Measurements from ENCODE around the gene PRKCI.
A peak's percentile ranks its signal among the peaks of the same experiment; 100 is the strongest.

The PRKCI gene

DNA sequence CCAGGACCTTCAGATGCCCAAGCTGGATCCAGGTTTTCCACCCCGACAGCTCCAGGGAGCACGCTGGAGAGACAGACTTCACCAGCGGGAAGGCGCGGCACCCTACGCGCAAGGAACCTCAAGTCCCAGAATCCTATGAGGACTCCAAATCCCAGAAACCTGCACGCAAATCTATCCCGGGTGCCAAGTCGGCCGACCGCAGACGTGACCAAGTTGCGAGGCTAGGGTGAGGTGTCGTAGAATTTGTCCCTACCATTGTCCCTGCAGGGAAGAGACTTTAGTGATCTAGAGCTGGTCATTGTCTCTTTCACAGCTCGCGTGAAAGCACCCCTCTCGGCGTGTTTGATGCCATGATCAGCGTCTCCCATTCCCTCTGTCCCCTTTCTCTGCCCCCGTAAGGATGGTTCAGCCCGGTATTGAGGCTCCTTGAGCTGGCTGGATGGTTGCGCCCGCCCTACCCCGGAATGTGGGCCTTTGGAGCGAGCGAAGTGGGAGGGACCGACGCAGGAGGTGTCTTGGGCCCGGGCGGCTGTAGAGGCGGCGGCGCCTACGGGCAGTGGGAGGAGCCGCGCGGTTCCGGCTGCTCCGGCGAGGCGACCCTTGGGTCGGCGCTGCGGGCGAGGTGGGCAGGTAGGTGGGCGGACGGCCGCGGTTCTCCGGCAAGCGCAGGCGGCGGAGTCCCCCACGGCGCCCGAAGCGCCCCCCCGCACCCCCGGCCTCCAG is at the start of gene PRKCI (continued):
- TF ChIP-seq, protein P1, sequence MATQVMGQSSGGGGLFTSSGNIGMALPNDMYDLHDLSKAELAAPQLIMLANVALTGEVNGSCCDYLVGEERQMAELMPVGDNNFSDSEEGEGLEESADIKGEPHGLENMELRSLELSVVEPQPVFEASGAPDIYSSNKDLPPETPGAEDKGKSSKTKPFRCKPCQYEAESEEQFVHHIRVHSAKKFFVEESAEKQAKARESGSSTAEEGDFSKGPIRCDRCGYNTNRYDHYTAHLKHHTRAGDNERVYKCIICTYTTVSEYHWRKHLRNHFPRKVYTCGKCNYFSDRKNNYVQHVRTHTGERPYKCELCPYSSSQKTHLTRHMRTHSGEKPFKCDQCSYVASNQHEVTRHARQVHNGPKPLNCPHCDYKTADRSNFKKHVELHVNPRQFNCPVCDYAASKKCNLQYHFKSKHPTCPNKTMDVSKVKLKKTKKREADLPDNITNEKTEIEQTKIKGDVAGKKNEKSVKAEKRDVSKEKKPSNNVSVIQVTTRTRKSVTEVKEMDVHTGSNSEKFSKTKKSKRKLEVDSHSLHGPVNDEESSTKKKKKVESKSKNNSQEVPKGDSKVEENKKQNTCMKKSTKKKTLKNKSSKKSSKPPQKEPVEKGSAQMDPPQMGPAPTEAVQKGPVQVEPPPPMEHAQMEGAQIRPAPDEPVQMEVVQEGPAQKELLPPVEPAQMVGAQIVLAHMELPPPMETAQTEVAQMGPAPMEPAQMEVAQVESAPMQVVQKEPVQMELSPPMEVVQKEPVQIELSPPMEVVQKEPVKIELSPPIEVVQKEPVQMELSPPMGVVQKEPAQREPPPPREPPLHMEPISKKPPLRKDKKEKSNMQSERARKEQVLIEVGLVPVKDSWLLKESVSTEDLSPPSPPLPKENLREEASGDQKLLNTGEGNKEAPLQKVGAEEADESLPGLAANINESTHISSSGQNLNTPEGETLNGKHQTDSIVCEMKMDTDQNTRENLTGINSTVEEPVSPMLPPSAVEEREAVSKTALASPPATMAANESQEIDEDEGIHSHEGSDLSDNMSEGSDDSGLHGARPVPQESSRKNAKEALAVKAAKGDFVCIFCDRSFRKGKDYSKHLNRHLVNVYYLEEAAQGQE (tag by site-specific recombination; IDR thresholded peaks at IDR 0.05), result no peak
- TF ChIP-seq ZNF221 (tag by site-specific recombination; IDR thresholded peaks at IDR 0.05; ENCODE audit: borderline replicate concordance), result no peak
- TF ChIP-seq, protein P2, sequence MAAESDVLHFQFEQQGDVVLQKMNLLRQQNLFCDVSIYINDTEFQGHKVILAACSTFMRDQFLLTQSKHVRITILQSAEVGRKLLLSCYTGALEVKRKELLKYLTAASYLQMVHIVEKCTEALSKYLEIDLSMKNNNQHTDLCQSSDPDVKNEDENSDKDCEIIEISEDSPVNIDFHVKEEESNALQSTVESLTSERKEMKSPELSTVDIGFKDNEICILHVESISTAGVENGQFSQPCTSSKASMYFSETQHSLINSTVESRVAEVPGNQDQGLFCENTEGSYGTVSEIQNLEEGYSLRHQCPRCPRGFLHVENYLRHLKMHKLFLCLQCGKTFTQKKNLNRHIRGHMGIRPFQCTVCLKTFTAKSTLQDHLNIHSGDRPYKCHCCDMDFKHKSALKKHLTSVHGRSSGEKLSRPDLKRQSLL (tag by site-specific recombination; IDR thresholded peaks at IDR 0.05), result peak; percentile 96
- TF ChIP-seq OSR2 (tag by site-specific recombination; IDR thresholded peaks at IDR 0.05), result no peak; the same call in 1 of the 2 replicates
- TF ChIP-seq, protein P3, sequence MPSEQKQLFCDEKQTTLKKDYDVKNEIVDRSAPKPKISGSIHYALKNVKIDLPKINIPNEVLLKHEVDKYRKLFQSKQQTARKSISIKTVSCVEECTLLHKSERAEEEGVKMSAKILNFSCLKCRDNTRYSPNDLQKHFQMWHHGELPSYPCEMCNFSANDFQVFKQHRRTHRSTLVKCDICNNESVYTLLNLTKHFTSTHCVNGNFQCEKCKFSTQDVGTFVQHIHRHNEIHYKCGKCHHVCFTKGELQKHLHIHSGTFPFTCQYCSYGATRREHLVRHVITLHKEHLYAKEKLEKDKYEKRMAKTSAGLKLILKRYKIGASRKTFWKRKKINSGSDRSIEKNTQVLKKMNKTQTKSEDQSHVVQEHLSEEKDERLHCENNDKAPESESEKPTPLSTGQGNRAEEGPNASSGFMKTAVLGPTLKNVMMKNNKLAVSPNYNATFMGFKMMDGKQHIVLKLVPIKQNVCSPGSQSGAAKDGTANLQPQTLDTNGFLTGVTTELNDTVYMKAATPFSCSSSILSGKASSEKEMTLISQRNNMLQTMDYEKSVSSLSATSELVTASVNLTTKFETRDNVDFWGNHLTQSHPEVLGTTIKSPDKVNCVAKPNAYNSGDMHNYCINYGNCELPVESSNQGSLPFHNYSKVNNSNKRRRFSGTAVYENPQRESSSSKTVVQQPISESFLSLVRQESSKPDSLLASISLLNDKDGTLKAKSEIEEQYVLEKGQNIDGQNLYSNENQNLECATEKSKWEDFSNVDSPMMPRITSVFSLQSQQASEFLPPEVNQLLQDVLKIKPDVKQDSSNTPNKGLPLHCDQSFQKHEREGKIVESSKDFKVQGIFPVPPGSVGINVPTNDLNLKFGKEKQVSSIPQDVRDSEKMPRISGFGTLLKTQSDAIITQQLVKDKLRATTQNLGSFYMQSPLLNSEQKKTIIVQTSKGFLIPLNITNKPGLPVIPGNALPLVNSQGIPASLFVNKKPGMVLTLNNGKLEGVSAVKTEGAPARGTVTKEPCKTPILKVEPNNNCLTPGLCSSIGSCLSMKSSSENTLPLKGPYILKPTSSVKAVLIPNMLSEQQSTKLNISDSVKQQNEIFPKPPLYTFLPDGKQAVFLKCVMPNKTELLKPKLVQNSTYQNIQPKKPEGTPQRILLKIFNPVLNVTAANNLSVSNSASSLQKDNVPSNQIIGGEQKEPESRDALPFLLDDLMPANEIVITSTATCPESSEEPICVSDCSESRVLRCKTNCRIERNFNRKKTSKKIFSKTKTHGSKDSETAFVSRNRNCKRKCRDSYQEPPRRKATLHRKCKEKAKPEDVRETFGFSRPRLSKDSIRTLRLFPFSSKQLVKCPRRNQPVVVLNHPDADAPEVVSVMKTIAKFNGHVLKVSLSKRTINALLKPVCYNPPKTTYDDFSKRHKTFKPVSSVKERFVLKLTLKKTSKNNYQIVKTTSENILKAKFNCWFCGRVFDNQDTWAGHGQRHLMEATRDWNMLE (tag by site-specific recombination; conservative IDR thresholded peaks at IDR 0.05; ENCODE audit: low read depth), result 0 out of 2 replicates have a peak, but pooled peaks have one; percentile 17
- TF ChIP-seq ZFP69B (tag by site-specific recombination; IDR thresholded peaks at IDR 0.05), result peak; percentile 77
- TF ChIP-seq, protein P4, sequence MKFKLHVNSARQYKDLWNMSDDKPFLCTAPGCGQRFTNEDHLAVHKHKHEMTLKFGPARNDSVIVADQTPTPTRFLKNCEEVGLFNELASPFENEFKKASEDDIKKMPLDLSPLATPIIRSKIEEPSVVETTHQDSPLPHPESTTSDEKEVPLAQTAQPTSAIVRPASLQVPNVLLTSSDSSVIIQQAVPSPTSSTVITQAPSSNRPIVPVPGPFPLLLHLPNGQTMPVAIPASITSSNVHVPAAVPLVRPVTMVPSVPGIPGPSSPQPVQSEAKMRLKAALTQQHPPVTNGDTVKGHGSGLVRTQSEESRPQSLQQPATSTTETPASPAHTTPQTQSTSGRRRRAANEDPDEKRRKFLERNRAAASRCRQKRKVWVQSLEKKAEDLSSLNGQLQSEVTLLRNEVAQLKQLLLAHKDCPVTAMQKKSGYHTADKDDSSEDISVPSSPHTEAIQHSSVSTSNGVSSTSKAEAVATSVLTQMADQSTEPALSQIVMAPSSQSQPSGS (tag by site-specific recombination; IDR thresholded peaks at IDR 0.05; ENCODE audit: low read depth), result no peak
- no peak for TF ChIP-seq ZNF544 (tag by site-specific recombination; IDR thresholded peaks at IDR 0.05)
- TF ChIP-seq ZNF623 (tag by site-specific recombination; IDR thresholded peaks at IDR 0.05), result no peak
- TF ChIP-seq, protein P5, sequence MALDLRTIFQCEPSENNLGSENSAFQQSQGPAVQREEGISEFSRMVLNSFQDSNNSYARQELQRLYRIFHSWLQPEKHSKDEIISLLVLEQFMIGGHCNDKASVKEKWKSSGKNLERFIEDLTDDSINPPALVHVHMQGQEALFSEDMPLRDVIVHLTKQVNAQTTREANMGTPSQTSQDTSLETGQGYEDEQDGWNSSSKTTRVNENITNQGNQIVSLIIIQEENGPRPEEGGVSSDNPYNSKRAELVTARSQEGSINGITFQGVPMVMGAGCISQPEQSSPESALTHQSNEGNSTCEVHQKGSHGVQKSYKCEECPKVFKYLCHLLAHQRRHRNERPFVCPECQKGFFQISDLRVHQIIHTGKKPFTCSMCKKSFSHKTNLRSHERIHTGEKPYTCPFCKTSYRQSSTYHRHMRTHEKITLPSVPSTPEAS (tag by site-specific recombination; IDR thresholded peaks at IDR 0.05), result 0 out of 2 replicates have a peak, but pooled peaks have one; percentile 37
- peak; percentile 26; the same call in 1 of the 2 replicates for TF ChIP-seq ZBTB48 (tag by site-specific recombination; IDR thresholded peaks at IDR 0.05)
- TF ChIP-seq ZNF558 (tag by site-specific recombination; IDR thresholded peaks at IDR 0.05), result peak; percentile 73
- TF ChIP-seq REPIN1 (tag by site-specific recombination; IDR thresholded peaks at IDR 0.05; ENCODE audit: low read depth), result no peak
- TF ChIP-seq ZNF555 (tag by site-specific recombination; conservative IDR thresholded peaks at IDR 0.05), result no peak
- TF ChIP-seq, protein P6, sequence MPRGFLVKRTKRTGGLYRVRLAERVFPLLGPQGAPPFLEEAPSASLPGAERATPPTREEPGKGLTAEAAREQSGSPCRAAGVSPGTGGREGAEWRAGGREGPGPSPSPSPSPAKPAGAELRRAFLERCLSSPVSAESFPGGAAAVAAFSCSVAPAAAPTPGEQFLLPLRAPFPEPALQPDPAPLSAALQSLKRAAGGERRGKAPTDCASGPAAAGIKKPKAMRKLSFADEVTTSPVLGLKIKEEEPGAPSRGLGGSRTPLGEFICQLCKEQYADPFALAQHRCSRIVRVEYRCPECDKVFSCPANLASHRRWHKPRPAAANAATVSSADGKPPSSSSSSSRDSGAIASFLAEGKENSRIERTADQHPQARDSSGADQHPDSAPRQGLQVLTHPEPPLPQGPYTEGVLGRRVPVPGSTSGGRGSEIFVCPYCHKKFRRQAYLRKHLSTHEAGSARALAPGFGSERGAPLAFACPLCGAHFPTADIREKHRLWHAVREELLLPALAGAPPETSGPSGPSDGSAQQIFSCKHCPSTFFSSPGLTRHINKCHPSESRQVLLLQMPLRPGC (tag by site-specific recombination; IDR thresholded peaks at IDR 0.05), result peak; percentile 88
- TF ChIP-seq ZNF624 (tag by site-specific recombination; IDR thresholded peaks at IDR 0.05), result no peak
- no peak for TF ChIP-seq ZNF274 (IDR thresholded peaks at IDR 0.05; ENCODE audit: low read length)
- no peak for TF ChIP-seq ZNF274 (tag by site-specific recombination; IDR thresholded peaks at IDR 0.05; ENCODE audit: borderline replicate concordance)
- TF ChIP-seq SP7 (tag by site-specific recombination; IDR thresholded peaks at IDR 0.05), result peak; percentile 90
- no peak for TF ChIP-seq ZNF157 (tag by site-specific recombination; IDR thresholded peaks at IDR 0.05)
- TF ChIP-seq, protein P7, sequence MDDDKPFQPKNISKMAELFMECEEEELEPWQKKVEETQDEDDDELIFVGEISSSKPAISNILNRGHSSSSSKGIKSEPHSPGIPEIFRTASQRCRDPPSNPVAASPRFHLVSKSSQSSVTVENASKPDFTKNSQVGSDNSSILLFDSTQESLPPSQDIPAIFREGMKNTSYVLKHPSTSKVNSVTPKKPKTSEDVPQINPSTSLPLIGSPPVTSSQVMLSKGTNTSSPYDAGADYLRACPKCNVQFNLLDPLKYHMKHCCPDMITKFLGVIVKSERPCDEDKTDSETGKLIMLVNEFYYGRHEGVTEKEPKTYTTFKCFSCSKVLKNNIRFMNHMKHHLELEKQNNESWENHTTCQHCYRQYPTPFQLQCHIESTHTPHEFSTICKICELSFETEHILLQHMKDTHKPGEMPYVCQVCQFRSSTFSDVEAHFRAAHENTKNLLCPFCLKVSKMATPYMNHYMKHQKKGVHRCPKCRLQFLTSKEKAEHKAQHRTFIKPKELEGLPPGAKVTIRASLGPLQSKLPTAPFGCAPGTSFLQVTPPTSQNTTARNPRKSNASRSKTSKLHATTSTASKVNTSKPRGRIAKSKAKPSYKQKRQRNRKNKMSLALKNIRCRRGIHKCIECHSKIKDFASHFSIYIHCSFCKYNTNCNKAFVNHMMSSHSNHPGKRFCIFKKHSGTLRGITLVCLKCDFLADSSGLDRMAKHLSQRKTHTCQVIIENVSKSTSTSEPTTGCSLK (tag by site-specific recombination; IDR thresholded peaks at IDR 0.05), result no peak
- TF ChIP-seq ZNF324 (tag by site-specific recombination; IDR thresholded peaks at IDR 0.05), result peak; percentile 88; the same call in 1 of the 2 replicates

All from HEK293 (cell line).